ENCODE data around the gene PIH1D1.

DNA sequence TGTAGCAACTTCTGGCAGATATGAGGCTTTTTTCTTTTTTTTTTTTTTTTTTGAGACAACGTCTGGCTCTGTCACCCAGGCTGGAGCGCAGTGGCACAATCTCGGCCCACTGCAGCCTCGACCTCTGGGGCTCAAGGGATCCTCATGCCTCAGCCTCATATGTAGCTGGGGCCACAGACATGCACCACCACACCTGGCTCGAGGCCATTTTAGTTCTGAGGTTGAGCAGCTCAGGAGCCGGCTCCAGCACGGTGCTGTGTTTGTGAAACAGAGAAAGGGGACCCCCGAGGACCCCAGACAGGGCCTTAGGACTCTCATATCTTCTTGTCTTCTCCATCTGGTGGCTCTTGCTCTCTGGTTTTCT is 19.0 kb upstream of the PIH1D1 start:
- no peak for TF ChIP-seq GATA3 (IDR thresholded peaks at IDR 0.05; ENCODE audit: low read depth, low read length)
- no peak for TF ChIP-seq GATA2 (IDR thresholded peaks at IDR 0.05; ENCODE audit: low read depth, low read length)

Measured in SH-SY5Y (cell line).